GM19328 (cell line): ENCODE data around the gene DPCD.
"Not testable (repeated sequence)": the region's sequence is repeated elsewhere in the genome, so short reads cannot be mapped to it uniquely, and the experiment has no call there.

Source experiments
- ATAC-seq: cut with Tn5 transposase; IDR thresholded peaks from one replicate; pipeline ENCODE4 v1.9.1; 2021; ENCODE audit warnings: mild to moderate bottlenecking, moderate library complexity; ENCODE audit not compliant: unreplicated experiment

DPCD gene

DNA sequence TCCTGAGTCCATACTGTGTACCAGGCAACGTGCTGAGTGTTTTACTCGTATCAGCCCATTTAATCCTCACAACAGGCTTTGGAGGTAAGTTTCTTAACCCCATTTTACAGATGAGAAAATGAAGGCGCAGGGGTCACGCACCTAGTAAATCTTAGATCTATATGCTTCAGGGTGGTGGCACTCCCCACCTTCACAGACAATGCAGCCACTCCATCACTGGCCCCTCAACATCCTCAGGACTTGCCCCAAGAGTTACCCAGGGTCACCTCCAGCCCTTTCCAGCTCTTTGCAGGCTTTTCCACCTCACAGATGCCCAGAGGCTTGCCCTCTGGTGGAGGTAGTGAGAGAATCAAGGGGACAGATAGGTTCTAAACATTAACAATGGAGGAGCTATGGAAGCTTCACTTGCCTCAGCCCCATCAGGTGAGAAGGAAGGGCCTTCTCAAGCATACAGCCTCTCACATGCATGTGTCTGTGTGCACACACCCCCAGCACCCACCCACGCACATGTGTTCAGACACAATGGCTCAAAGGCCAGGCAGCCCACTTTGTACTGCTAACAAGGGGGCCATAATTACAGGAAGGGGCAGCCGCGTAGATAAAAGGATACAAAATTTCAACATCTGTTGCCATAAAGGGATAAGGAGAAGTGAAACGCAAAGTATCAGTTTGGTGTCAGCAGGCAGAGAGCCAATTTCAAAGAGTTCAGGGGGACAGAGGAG is 29.1 kb downstream of the DPCD start:
- no peak for ATAC-seq

DNA sequence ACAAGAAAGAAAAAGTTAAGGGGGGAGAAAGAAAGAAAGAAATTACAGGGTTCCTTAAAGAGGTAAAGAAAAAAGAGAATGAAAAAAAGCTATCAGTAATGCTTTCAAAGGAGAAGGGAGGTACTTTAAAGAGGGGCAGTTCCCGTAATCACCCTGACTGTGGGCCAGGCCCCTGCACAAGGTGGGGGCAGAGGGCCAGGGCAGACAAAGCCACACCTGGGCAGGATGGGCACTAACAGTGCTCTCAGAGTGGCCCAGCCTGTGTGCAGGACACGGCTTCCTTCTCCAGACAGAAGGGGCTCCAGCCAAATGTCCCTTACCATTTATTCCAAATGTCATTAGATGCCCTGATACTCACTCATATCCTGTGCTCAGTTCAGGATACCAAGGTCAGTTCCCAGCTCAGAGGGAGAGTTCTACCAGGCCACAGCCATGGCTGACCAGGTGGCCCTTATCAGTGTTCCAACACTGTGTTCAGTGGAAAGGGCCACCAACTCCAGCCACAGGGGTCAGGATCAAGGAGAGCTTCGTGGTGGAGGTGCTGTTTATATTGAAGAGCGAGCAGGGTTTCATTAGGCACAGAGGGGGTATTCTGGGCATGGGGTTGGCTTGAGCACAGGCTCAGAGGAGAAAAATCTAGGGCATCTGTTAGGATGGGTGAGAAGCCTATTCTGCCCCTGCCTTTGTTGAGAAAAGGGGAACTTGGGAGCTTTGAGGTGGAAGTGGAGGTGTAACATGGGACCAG is 29.9 kb downstream of the DPCD start:
- no peak for ATAC-seq

DNA sequence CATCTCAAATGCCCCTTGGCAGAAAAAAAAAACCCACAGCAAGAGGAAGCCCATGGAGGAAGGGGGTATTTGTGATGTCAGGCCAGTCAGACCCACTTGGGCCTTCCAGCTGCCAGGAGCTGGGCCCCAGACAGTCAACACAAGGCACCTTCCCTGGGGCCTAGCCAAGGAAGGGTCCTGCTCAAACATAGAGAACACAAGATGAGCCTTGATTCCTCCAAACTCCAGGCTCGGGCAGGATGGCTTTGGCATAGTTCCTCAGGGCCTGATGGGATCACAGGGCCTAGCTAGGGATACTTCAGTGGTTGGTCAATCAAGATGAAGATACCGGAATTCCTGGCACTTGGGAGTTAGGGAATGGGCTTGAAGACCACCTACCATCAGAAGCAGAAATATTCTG is 30.8 kb downstream of the DPCD start:
- ATAC-seq: no peak

DNA sequence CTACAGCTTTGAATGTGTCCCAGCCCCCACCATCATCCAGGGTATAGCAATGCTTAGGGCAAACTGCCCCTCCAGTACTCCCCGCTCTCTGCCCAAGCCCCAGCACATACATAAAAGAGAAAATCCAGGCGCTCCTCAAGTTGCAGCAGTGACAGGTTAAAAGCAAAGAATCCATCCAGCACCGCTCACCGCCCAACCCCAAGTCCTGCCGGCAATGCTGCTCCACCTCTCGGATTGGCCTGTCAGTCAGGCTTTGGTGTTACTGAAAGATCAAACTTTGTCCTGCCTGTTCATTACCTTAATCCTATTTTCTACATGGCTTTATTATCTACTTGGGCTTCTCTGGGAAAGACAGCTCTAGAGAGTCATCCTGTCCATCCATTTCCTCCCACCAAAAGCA is 31.9 kb downstream of the DPCD start:
- ATAC-seq: no peak

DNA sequence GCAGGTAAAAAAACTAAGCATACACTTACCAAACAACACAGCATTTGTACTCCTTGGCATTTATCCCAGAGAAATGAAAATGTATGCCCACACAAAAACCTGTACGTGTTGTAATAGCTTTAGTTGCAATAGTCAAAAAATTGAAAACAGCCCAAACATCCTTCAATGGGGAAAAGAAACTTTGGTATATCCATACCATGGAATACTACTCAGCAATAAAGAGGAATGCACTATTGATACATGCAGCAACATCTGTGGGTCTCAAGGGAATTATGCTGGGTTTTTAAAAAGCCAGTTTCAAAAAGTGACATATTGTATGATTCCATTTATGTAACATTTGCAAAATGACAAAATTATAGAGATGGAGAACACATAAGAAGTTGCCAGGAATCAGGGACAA is 35.4 kb downstream of the DPCD start:
- no peak for ATAC-seq

DNA sequence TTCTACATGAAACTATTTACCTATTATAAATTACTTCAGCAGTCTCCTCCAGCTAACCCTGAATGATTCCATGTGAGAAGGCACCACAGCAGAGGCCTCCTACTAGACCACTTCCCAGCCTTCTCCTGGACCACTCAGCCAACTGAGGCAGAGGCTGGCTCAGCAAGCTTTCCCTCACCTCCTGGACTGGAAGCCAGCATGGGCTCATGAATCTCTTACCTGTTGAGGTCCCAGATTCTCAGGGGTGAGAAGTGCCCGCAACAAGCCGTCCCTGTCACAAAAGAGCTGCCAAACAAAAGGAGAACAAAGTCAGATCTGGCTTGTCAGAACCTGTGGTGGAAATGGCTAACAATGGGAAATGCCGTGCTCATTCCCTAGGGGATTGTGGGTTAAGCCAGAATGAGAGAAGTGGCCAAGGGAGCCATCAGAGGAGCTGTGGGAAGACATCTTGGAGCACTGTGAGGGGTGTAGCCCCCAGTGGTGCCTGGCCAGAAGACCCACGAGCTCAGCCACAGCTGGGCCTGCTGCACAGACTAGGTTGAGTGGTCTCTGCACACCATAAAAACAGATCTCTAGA is 36.5 kb downstream of the DPCD start:
- ATAC-seq: no peak

DNA sequence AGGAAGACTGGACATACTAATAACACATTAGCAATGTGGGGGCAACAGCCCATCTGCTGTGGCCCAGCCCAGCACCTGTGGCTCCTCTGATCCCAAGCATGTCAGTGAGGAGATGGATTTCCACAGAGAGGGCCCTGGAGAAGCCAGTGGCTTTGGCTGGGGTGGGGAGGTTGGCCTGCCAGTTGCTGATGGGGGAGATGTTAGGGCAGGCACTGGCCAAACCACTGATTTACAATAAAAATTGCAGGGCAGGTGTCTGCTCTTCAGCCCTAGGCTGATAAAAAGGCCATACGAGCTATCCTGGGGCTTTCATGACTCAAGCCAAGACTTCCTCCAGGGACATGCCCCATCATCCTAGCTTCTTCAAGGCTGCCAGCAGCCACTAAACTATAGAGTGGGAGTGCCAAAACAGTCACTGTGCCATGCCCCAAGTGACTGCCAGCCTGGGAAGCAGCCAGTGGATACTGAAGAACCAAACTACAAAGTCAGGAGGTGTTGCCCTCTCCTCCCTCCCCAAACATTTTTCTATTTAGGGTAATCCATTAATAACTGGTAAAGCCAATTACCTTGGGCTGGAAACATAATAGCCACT is 37.8 kb downstream of the DPCD start:
- ATAC-seq: no peak

DNA sequence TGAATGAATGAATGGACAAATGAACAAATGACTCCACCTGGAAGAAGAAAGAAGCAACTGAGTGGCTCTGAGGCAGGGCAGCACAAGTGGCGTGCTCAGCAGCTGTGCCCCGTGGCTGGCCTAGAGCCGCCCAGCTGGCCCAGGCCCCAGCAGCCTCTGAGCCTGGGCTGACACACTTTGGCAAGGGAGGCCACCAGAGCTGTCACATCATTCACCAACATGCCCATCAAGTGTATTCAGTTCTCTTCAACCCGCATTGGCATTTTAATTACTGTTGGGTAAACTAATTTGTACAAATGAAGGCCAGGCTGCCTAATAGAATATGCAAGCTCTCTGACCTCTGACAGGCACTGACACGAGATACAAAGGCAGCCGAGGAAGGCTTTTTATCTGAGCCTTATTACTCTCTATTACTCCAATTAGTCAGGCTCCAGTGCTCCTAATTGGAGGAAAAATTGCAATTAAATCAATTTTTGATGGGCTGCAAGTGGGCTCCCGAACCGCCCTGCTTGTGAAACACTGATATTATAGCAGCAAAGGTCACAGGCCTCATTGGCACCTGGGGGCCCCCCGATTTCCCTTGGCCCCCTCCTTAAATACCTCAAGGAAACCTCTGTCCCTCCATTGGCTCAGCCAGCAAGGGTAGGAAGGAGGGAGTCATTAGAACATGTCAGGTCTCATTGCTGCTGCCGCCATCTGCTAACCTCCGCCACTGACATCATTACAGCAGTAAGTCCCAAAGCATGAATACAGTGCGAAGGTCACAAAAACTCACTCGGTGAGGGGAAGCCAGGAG is 41.9 kb downstream of the DPCD start:
- ATAC-seq: no peak

DNA sequence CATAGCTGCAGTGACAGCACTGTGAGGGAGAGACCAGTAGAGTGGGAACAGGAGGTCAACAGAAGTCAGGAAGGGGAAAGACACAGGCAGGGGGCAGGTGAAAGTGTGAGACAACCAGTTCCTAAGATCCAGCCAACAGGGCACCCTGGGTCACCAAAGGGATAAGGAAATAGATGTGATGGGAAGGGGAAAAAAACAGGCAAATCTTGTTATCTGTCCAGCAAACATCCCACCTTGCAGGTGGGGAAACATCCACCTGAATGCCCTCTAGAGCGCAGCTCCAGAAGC is 42.5 kb downstream of the DPCD start:
- ATAC-seq: no peak

DNA sequence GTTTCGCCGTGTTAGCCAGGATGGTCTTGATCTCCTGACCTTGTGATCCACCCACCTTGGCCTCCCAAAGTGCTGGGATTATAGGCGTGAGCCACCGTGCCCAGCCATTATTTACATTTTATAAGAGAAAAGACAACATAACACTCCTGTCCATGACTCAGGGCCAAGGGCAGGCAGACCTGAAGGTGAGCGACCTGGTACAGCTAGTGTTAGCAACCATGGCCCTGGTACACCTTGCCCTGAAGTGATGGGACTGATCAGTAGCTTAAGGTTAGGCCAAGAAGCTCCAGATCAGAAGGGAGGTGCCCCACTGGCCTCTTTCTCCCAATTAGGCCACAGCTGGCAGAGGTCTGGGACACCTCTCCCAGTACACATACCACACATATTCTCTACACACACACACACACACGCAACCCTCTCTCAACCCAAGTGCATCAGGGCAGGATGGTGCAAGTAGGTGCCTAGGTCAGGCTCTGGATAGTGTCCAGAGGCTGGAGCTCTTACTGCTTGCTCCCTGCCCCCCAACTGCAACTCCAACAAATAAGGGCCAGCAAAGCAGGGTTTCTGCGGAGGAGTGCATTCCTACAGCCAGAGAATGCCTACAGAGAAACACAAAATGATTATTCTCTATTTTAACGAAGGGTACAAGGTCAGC is 43.8 kb downstream of the DPCD start:
- ATAC-seq: no peak

DNA sequence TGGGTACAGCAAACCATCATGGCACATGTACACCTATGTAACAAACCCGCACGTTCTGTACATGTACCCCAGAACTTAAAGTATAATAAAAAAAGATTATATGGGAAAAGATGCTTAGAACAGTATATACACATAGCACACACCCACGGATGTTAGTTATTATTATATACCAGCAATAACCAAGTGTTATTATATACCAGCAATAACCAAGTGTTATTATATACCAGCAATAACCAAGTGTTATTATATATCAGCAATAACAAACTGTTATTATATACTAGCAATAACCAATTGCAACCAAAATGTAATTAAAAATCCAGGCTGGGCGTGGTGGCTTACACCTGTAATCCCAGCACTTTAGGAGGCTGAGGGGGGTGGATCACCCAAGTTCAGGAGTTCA is 45.4 kb downstream of the DPCD start:
- ATAC-seq: not testable (repeated sequence)

DNA sequence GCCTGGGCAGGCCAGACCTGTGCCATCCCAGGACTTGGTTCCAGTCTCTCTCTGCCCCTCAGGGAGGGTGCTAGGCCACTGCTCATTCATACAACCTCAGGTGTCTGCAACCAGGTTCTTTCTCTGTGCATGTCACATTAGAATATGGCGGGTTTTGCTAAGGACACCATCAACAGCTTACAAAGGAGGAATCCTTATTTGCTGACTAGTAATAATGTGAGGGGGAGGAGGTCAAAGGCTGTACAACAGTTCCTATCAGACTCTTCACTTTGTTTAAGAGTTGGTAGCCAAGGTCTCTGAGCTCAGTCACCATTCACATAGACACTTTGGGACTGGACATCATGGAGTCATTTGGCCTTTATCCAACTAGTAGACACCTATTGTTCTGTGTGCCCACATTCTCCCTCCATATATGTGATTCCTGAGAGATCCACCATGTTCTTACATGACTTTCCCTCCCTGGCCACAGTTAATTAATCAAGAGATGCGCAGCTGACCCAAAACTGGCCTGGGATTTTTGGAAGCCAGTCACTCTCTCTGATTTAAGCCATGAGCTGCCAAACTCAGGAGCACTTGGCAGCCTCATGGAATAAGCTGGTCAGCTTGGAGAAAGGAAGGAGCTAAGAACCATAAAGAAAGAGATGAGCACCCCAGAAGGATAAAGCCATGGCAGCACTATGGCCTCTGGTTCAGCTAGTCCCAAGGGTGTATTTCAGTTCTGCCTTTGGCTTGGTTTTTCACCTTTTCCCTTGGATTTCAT is 51.2 kb downstream of the DPCD start:
- no peak for ATAC-seq

DNA sequence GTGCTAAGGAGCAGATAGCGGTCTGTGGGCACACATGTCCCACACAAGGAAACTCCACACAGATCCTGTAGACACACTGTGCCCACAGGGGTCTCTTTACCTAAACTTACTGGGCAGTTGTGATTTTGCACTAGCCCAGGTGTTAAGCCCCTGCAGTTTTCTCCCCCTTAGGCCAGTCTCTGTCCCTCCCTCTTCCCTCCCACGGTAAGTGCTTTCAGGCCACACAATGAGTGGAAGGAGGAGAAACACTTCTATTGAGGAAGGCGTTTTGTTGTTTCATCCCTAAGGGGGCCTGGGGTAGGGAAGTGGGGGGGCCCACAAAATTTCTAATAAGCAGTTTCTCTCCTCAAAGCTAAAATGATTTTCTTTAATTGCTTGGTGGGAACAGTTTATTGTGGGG is 55.4 kb downstream of the DPCD start:
- no peak for ATAC-seq

DNA sequence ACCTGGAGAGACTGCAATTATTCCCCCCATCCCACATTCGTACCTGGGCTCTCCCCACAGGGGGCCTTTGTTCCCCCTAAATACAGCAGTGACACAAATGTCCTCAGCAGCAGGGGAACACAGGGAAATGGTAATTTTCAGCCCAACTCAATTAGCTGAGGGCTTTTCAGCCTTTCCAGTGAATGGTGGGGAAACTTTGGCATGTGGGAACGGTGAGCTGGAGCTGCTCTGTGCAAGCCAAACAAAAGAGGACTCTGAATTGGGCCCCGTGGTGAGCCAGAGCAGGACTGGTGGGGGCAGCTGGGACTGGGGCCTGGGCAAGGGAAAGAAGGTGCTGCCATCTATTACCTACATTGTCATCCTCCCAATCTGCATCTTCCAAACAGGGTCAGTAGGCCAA is 55.9 kb downstream of the DPCD start:
- ATAC-seq: no peak

DNA sequence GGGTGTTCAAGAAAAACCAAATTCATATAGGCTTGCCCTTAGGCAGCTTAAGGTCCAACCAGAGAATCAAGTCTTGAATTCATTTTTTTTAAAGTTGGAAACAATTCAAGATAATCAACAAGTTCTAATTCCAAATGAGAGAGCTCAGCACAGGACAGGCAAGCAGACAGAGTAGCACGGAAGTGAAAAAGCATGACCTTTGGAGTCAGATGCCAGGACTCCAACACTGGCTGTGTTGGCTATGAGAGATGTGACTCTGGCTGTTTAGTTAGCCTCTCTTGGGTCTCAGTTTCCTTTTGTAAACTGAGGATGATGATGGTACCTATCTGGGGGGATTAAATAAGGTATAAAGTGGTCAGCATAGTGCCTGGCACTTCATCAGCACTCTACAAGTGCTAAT is 57.5 kb downstream of the DPCD start:
- ATAC-seq: no peak

DNA sequence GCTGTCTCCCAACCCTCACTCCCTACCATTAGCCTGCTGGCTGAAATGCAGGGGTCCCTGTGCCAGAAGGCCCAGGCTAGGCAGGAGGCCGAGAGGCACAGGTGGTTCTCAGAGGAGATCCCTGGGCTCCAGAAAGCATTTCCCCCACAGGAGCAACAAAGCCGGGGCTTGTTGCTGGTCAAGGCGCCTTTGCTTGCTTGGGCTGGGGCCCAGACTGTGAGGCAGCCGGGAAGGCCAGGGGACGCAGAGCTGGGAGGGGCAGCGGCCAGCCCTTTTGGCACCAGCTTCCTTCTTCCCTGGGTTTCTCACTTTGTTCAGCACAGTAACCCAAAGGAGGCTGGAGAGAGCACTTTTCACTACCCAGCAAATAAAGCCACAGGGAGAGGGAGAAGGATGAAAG is 58.2 kb downstream of the DPCD start:
- ATAC-seq: no peak

DNA sequence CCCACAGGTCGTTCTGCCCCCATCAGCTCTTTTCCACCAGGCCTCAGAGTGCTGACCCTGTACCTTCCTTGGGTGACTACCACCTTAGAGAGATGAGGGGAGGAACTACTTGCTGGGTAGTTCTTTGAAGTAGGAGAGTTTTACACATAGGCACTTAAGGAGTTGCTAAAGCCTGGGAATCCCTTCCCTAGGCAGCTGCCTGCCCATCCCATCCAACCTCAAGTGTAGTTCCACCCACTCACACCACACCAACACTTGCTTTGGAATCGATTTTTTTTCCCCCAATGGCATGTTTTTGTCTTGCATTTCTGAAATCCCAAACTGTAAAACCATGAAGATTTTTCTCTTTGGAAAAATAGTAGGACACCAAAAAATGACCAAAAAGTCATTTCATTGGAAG is 59.1 kb downstream of the DPCD start:
- ATAC-seq: no peak

DNA sequence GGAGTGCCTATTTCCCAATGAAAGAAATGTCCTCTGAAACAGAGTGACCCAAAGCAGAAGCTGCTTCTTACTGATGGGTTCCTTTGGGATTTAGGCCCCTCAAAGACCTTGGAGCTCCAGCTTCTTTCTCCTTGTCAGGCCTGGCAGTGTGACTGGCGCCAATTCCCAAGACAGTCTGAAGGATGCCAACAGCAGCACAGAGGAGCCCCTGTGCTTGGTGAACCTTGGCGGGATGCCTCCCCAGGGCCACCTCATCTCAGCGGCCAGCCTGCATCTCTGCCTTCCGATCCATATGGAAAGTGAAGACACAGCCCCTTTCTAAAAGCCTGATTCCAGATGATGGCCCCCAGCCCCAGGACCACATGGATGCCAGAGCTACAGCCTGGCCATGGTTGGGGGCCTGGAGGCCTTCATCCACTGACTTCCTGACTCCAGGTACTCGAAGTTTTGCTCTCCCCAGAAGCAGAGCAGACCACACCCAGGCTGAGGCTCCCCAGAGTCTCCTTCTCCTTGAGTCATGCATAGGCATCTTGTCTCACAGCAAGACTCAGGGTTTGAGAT is 61.5 kb downstream of the DPCD start:
- no peak for ATAC-seq

DNA sequence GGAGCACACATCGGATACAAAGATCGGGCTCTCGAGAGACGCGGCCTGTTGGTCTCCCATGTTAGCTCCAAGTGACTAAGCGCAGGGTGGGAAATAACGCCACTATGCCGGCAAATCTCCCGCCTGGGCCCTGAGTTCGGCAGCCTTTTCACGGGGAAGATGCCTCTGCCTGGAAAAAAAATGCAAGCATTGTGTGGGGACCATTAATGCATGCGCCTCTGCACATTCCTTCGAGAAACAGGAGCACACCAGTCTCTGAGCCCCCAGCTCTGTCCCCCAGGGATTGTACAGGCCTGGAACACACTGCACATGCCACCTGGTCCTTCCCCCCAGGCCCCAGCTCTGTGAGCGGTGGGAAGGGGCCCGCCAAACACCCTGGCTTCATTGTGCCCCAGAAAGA is 62.7 kb downstream of the DPCD start:
- ATAC-seq: no peak

DNA sequence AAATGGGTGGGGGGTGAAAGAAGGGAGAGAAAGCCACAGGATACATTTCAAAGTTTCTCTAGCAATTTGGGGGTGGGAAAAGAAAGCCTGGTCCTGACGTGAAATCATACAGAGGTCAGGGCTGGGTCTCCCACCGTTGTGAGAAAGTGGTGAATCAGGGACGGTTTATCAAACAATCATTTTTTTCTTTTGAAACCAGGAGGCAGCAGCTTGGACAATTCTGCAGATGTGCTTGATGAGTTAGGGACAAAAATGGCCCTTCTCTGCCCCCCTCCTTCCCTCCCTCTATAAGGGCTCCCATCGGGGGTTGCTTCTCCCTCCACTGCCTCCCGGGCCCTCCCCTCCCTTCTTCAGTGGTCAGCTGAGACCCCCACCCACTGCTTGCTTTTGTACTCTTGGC is 63.2 kb downstream of the DPCD start:
- ATAC-seq: no peak
